EH (cell line): ENCODE measurements around the gene RFX1.
"Not testable (repeated sequence)": the region's sequence is repeated elsewhere in the genome, so short reads cannot be mapped to it uniquely, and the experiment has no call there.

ENCODE experiments used
- DNase-seq: peaks from one replicate; pipeline ENCODE4 v3.0.0-alpha.2; 2015; ENCODE audit warnings: low read depth

Gene RFX1

GRCh38 chr19:13934785-13935109, 71.4 kb downstream of the RFX1 start:
- DNase-seq = no peak

- DNase-seq = no peak
These were observed 73.2 kb downstream of the RFX1 start for GRCh38 chr19:13932911-13933393.

- DNase-seq = no peak
These were observed 73.9 kb downstream of the RFX1 start for GRCh38 chr19:13932149-13932637.

GRCh38 chr19:13931391-13932148, 74.5 kb downstream of the RFX1 start:
- DNase-seq = no peak

GRCh38 chr19:13930402-13930801, 75.7 kb downstream of the RFX1 start:
- no peak for DNase-seq

GRCh38 chr19:13929956-13930355, 76.2 kb downstream of the RFX1 start:
- no peak for DNase-seq

GRCh38 chr19:13929340-13929739, 76.8 kb downstream of the RFX1 start:
- no peak for DNase-seq

- no peak for DNase-seq
These were observed 79.4 kb downstream of the RFX1 start for GRCh38 chr19:13926715-13927114.

GRCh38 chr19:13926010-13926409, 80.1 kb downstream of the RFX1 start:
- no peak for DNase-seq

- DNase-seq = no peak
These were observed 82.7 kb downstream of the RFX1 start for GRCh38 chr19:13923194-13923987.

- not testable (repeated sequence) for DNase-seq
These were observed 84.0 kb downstream of the RFX1 start for GRCh38 chr19:13922118-13922517.

- DNase-seq = peak; percentile 77
These were observed 85.0 kb downstream of the RFX1 start for GRCh38 chr19:13920940-13921747.

GRCh38 chr19:13920524-13920923, 85.6 kb downstream of the RFX1 start:
- DNase-seq = no peak

GRCh38 chr19:13918726-13919411, 87.3 kb downstream of the RFX1 start:
- DNase-seq = no peak

- DNase-seq = no peak
These were observed 88.2 kb downstream of the RFX1 start for GRCh38 chr19:13917888-13918406.

- no peak for DNase-seq
These were observed 91.3 kb downstream of the RFX1 start for GRCh38 chr19:13914777-13915176.

- DNase-seq = no peak
These were observed 92.8 kb downstream of the RFX1 start for GRCh38 chr19:13913352-13913751.
